GM19193 (cell line): ENCODE results near the gene TMEM88.

Source experiments
- POLR2A ChIP-seq: IDR thresholded peaks from 4 replicates; pipeline ENCODE4 v1.6.1; 2011; ENCODE audit not compliant: insufficient read depth, insufficient read length; ENCODE audit errors: extremely low read depth

The TMEM88 gene

DNA sequence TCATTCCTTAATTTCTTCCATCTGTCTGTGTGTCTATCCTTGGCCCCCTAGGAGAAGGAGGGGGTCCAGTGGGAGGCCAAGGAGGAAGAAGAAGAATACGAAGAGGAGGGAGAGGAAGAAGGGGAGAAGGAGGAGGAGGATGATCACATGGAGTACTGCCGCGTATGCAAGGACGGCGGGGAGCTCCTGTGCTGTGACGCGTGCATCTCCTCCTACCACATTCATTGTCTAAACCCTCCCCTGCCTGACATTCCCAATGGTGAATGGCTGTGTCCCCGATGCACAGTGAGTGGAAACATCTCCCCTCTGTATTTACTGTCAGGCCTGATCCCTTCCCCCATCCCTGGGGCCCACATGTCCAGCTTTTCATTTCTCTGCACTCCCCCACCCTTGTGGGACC lies 40.0 kb downstream of the TMEM88 start:
- no peak for TF ChIP-seq POLR2A

DNA sequence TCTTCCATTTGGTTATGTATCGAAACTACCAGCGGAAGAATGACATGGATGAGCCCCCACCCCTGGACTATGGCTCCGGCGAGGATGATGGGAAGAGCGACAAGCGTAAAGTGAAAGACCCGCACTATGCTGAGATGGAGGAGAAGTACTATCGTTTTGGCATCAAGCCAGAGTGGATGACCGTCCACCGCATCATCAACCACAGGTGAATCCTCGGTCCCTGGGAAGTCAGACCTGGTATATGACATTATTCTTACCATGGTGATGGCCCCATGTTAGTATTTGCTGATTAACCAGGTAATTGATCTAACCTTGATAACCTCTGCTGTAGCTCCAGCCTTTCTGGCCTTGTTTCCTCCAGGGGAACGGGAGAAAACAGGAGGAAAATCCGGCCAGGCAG lies 42.2 kb downstream of the TMEM88 start:
- no peak for TF ChIP-seq POLR2A

DNA sequence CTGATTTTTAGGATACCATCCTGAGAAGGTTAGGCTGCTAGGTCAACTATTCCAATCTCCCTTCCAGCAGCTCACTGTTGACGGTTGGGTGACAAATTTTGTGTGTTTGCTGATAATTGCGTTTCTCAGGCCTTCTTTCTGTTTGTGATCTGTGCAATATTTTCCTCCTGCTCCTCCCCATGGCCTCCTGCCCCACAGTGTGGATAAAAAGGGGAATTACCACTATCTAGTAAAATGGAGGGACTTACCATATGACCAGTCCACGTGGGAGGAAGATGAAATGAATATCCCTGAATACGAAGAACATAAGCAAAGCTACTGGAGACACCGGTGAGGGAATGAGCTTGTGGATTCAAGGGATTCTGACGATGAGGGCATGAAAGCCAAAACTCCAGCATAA lies 42.9 kb downstream of the TMEM88 start:
- no peak for TF ChIP-seq POLR2A

DNA sequence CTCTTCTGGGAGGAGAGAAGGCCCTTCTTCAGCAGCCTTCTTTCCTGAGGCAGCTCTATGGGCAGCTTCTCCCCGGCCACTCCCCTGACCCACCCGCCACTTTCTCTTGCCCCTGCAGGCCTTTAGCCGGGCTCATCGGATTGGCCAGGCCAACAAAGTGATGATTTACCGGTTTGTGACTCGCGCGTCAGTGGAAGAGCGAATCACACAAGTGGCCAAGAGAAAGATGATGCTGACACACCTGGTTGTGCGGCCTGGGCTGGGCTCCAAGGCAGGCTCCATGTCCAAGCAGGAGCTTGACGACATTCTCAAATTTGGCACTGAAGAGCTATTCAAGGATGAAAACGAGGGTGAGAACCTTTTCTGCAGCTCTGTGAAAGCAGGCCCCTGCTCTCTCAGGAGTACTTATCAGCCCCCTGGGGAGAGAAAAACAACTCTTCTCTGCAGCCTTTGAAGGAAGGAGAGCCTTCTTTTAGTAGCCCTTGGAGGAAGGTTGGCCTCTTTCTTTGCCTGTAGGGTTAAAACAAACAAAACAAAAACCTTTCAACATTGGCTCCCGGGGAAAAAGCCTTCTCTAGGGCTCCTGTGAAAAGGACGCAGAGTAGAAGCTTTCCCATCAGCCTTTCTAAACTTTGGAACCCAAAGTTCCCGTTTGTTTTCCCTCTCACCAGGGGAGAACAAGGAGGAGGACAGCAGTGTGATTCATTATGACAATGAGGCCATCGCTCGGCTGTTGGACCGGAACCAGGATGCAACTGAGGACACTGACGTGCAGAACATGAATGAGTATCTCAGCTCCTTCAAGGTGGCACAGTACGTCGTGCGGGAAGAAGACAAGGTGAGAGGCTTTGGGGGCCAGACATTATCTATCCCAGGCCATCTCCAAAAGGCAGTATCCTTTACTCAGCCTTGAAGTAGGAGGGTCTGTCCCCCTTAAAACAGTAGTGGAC lies 48.6 kb downstream of the TMEM88 start:
- TF ChIP-seq POLR2A, result no peak
